Measurements from ENCODE around the gene NEDD8. TPM values are rescaled to one million over a fixed set of nuclear protein-coding genes. Genes with fewer than 3 reads are reported as not detected.

The NEDD8 gene
- total and polyA plus RNA-seq, 2 experiments from 2014 or later = 130 to 418 TPM

DNA sequence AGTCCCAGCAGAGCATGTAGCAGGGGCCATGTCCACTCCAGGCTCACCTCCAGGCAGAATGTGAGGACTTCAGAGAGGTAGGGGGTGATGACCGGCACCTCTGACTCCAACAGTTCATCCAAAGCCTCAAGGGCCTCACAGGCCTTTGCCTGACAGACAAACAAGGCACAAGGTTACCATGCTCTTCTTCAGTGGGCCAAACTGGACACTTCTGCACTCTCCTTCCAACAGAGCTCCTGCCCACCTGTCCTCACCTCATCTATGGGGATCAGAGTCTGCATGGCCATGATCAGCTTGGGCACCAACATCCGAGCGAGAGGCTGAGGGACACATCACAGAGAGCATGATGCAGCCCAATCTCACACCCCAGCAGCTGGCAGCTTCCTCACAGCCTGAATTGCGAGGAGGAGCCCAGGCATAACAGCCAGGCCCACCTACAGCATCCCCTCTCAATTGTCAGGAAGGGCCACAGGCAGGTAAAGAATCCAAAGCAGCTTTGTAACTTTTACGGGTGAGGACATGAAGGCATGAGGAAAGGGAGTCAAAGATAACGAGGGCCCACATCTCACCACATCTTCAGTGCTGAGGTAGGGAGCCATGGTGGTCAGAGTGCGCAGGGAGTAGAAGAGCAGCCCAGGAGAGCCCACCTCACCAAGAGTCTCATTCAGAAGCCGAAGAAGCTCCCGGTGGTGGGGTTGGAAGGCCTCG is 45.2 kb downstream of the NEDD8 start:
- Histone ChIP-seq H3K9me2 (ENCODE audit: insufficient read depth) (no peaks in the 10 kb centered on the region), H3K27me3 (ENCODE audit: insufficient read depth) (no peaks in the 10 kb centered on the region), H3K27ac (ENCODE audit: low read depth) (no peak overlapping the region), H3K36me3 (ENCODE audit: insufficient read depth) (no peaks in the 10 kb centered on the region; the same call in 1 of the 2 replicates), H3K79me2 (replicated peaks; ENCODE audit: insufficient read depth) (peaks cover 13% of the 10 kb centered on the region; the same call in 1 of the 2 replicates), H3K4me3 (no peak overlapping the region), H3F3A (replicated peaks; ENCODE audit: low read depth) (no peaks in the 10 kb centered on the region; the same call in 1 of the 2 replicates), H3K4me1 (ENCODE audit: insufficient read depth) (peaks cover 10% of the 10 kb centered on the region), H4K20me1 (replicated peaks; ENCODE audit: insufficient read depth) (peaks cover 6% of the 10 kb centered on the region), H3K4me2 (peak overlapping the region; percentile 94; the same call in 1 of the 2 replicates), H2AFZ (no peak overlapping the region)
- H3K9me3 Mint-ChIP-seq = peaks cover 3% of the 10 kb centered on the region; the same call in 2 of the 3 replicates
- DNase-seq (ENCODE audit: low spot score) = no peak
- peaks cover 72% of the 10 kb centered on the region for H3K36me3 Mint-ChIP-seq (ENCODE audit: low read depth)
- H3K27ac Mint-ChIP-seq = no peak overlapping the region
- H3K4me1 Mint-ChIP-seq = peaks cover 17% of the 10 kb centered on the region
- H3K4me3 Mint-ChIP-seq = peak overlapping the region; percentile 96
- TF ChIP-seq, protein P1, sequence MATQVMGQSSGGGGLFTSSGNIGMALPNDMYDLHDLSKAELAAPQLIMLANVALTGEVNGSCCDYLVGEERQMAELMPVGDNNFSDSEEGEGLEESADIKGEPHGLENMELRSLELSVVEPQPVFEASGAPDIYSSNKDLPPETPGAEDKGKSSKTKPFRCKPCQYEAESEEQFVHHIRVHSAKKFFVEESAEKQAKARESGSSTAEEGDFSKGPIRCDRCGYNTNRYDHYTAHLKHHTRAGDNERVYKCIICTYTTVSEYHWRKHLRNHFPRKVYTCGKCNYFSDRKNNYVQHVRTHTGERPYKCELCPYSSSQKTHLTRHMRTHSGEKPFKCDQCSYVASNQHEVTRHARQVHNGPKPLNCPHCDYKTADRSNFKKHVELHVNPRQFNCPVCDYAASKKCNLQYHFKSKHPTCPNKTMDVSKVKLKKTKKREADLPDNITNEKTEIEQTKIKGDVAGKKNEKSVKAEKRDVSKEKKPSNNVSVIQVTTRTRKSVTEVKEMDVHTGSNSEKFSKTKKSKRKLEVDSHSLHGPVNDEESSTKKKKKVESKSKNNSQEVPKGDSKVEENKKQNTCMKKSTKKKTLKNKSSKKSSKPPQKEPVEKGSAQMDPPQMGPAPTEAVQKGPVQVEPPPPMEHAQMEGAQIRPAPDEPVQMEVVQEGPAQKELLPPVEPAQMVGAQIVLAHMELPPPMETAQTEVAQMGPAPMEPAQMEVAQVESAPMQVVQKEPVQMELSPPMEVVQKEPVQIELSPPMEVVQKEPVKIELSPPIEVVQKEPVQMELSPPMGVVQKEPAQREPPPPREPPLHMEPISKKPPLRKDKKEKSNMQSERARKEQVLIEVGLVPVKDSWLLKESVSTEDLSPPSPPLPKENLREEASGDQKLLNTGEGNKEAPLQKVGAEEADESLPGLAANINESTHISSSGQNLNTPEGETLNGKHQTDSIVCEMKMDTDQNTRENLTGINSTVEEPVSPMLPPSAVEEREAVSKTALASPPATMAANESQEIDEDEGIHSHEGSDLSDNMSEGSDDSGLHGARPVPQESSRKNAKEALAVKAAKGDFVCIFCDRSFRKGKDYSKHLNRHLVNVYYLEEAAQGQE (IDR thresholded peaks at IDR 0.05; ENCODE audit: unreplicated experiment) = no peak
- TF ChIP-seq EZH2phosphoT487 (IDR thresholded peaks at IDR 0.05; ENCODE audit: unreplicated experiment) = no peak
- no peak for TF ChIP-seq POLR2AphosphoS5 (IDR thresholded peaks at IDR 0.05; ENCODE audit: low read depth)
- no peak for TF ChIP-seq CREB1 (CRISPR knock-in tag; IDR thresholded peaks at IDR 0.05; ENCODE audit: low read depth)
- TF ChIP-seq, protein P2, sequence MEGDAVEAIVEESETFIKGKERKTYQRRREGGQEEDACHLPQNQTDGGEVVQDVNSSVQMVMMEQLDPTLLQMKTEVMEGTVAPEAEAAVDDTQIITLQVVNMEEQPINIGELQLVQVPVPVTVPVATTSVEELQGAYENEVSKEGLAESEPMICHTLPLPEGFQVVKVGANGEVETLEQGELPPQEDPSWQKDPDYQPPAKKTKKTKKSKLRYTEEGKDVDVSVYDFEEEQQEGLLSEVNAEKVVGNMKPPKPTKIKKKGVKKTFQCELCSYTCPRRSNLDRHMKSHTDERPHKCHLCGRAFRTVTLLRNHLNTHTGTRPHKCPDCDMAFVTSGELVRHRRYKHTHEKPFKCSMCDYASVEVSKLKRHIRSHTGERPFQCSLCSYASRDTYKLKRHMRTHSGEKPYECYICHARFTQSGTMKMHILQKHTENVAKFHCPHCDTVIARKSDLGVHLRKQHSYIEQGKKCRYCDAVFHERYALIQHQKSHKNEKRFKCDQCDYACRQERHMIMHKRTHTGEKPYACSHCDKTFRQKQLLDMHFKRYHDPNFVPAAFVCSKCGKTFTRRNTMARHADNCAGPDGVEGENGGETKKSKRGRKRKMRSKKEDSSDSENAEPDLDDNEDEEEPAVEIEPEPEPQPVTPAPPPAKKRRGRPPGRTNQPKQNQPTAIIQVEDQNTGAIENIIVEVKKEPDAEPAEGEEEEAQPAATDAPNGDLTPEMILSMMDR (conservative IDR thresholded peaks at IDR 0.05; ENCODE audit: low read depth in 2 of 2) = no peak
- TF ChIP-seq, protein P3, sequence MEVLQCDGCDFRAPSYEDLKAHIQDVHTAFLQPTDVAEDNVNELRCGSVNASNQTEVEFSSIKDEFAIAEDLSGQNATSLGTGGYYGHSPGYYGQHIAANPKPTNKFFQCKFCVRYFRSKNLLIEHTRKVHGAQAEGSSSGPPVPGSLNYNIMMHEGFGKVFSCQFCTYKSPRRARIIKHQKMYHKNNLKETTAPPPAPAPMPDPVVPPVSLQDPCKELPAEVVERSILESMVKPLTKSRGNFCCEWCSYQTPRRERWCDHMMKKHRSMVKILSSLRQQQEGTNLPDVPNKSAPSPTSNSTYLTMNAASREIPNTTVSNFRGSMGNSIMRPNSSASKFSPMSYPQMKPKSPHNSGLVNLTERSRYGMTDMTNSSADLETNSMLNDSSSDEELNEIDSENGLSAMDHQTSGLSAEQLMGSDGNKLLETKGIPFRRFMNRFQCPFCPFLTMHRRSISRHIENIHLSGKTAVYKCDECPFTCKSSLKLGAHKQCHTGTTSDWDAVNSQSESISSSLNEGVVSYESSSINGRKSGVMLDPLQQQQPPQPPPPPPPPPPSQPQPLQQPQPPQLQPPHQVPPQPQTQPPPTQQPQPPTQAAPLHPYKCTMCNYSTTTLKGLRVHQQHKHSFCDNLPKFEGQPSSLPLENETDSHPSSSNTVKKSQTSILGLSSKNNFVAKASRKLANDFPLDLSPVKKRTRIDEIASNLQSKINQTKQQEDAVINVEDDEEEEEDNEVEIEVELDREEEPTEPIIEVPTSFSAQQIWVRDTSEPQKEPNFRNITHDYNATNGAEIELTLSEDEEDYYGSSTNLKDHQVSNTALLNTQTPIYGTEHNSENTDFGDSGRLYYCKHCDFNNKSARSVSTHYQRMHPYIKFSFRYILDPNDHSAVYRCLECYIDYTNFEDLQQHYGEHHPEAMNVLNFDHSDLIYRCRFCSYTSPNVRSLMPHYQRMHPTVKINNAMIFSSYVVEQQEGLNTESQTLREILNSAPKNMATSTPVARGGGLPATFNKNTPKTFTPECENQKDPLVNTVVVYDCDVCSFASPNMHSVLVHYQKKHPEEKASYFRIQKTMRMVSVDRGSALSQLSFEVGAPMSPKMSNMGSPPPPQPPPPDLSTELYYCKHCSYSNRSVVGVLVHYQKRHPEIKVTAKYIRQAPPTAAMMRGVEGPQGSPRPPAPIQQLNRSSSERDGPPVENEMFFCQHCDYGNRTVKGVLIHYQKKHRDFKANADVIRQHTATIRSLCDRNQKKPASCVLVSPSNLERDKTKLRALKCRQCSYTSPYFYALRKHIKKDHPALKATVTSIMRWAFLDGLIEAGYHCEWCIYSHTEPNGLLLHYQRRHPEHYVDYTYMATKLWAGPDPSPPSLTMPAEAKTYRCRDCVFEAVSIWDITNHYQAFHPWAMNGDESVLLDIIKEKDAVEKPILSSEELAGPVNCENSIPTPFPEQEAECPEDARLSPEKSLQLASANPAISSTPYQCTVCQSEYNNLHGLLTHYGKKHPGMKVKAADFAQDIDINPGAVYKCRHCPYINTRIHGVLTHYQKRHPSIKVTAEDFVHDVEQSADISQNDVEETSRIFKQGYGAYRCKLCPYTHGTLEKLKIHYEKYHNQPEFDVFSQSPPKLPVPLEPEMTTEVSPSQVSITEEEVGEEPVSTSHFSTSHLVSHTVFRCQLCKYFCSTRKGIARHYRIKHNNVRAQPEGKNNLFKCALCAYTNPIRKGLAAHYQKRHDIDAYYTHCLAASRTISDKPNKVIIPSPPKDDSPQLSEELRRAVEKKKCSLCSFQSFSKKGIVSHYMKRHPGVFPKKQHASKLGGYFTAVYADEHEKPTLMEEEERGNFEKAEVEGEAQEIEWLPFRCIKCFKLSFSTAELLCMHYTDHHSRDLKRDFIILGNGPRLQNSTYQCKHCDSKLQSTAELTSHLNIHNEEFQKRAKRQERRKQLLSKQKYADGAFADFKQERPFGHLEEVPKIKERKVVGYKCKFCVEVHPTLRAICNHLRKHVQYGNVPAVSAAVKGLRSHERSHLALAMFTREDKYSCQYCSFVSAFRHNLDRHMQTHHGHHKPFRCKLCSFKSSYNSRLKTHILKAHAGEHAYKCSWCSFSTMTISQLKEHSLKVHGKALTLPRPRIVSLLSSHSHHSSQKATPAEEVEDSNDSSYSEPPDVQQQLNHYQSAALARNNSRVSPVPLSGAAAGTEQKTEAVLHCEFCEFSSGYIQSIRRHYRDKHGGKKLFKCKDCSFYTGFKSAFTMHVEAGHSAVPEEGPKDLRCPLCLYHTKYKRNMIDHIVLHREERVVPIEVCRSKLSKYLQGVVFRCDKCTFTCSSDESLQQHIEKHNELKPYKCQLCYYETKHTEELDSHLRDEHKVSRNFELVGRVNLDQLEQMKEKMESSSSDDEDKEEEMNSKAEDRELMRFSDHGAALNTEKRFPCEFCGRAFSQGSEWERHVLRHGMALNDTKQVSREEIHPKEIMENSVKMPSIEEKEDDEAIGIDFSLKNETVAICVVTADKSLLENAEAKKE (CRISPR knock-in tag; IDR thresholded peaks at IDR 0.05) = no peak
- TF ChIP-seq, protein P4, sequence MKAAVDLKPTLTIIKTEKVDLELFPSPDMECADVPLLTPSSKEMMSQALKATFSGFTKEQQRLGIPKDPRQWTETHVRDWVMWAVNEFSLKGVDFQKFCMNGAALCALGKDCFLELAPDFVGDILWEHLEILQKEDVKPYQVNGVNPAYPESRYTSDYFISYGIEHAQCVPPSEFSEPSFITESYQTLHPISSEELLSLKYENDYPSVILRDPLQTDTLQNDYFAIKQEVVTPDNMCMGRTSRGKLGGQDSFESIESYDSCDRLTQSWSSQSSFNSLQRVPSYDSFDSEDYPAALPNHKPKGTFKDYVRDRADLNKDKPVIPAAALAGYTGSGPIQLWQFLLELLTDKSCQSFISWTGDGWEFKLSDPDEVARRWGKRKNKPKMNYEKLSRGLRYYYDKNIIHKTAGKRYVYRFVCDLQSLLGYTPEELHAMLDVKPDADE (IDR thresholded peaks at IDR 0.05) = no peak
- no peak for TF ChIP-seq ZNF331 (CRISPR knock-in tag; IDR thresholded peaks at IDR 0.05; ENCODE audit: low read depth)
- no peak for TF ChIP-seq STAT1 (IDR thresholded peaks at IDR 0.05; ENCODE audit: unreplicated experiment)
- TF ChIP-seq JUNB (IDR thresholded peaks at IDR 0.05; ENCODE audit: unreplicated experiment) = no peak
- TF ChIP-seq NANOG (IDR thresholded peaks at IDR 0.05; ENCODE audit: borderline replicate concordance) = no peak
- TF ChIP-seq EZH2 (IDR thresholded peaks at IDR 0.05; ENCODE audit: low read depth, unreplicated experiment) = no peak
- TF ChIP-seq ZNF114 (CRISPR knock-in tag; IDR thresholded peaks at IDR 0.05) = no peak
- H3K27me3 Mint-ChIP-seq (ENCODE audit: insufficient read depth, low read depth, poor library complexity) = peaks cover 27% of the 10 kb centered on the region
- ATAC-seq = no peak

All from GM23338 (cell line).